Fibroblast of peridontal ligament (primary cell): ENCODE measurements around the gene CCDC88C.

Experiments
- DNase-seq: peaks from one replicate; pipeline ENCODE4 v3.0.0-alpha.2; 2010; ENCODE audit errors: extremely low read depth

CCDC88C gene

DNA sequence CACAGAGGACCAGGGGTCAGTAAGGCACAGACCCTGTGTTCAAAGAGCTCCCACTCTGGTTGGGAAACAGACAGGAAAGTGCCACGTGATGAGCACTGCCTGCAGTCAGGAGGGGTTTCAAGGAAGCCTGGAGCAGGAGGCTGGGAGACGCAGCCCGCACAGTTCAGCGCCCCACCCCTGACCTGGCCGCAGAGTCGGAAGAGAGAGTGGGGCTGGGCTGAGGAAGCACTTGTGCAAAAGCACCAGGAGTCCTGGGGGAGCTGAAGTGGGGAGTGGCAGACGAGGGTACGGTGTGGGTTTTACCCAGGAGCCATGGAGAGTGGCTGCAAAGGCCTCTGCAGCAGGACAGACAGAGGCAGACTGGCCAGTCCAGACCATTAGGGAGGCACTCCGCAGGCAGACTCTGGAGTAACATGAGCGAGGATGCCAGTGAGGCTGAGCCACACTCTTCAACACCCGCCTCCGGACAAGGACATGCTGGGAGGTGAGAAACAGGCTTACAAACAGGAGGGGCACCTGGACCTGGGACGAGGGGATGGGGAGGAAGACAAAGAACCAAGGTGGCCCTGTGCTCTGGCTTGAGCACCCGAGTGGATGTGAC, 87.4 kb downstream of the CCDC88C start:
- no peak for DNase-seq

DNA sequence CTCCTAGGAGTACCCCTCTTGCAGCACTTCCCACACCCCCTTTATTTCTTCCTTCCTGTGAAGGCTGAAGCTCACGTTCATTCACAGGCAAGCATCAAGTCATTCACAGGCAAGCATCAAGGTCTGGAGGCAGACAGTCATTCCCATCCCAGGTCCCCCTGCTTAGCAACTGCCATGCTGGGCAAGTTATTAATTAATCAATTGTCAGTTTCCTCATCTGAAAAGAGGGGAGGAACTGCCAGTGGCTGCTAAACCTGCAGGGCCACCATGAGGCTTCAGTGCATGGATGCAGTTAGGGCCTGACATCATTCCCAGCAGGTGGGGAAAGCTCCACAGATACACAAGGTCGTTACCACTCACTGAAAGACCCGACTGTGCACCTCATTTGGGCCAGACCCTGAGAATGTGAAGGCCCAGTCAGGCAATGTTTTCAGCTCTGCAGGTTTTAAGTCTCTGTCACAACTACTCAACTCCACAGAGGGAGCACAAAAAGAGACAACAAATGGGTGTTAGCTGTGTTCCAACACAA, 88.1 kb downstream of the CCDC88C start:
- no peak for DNase-seq

- no peak for DNase-seq
These were observed 89.1 kb downstream of the CCDC88C start for GRCh38 chr14:91328313-91329050.

GRCh38 chr14:91327661-91328312, 89.8 kb downstream of the CCDC88C start:
- no peak for DNase-seq

- DNase-seq: no peak
These were observed 90.4 kb downstream of the CCDC88C start for GRCh38 chr14:91327250-91327595.

DNA sequence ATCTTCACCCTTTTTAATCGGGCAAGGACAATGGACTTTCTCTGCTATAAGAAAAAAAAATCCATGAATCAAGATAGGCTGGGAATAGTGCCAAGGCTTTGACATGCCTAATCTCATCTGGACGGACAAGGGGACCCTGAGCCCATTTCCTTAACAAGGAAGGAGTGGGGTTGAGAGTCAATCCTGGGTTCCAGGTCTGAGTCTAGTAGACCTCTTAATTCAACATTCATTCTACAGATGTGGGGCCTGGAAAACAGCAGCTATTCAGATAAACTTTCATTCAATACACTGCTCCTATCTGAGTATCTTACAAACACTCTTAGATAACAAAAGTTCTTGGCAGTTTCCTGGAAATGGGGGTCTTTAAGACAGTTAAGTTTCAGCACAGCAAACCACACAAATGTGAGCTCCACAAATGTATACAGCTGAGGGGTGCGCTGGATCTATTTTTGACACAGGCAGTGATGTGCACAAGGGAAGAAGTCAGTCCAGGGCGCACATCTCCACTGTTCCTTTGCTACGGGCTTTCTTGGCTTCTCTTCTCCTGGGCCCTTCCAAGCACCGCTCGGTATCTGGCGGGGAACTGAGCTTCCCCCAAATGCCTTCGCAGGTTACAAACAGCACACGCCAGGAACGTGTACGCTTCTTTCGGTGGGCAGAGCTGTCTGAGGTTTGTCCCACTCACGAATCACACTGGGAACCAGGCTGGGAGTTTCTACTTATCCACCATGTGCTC, 90.9 kb downstream of the CCDC88C start:
- no peak for DNase-seq

GRCh38 chr14:91324606-91325575, 92.7 kb downstream of the CCDC88C start:
- DNase-seq: no peak

DNA sequence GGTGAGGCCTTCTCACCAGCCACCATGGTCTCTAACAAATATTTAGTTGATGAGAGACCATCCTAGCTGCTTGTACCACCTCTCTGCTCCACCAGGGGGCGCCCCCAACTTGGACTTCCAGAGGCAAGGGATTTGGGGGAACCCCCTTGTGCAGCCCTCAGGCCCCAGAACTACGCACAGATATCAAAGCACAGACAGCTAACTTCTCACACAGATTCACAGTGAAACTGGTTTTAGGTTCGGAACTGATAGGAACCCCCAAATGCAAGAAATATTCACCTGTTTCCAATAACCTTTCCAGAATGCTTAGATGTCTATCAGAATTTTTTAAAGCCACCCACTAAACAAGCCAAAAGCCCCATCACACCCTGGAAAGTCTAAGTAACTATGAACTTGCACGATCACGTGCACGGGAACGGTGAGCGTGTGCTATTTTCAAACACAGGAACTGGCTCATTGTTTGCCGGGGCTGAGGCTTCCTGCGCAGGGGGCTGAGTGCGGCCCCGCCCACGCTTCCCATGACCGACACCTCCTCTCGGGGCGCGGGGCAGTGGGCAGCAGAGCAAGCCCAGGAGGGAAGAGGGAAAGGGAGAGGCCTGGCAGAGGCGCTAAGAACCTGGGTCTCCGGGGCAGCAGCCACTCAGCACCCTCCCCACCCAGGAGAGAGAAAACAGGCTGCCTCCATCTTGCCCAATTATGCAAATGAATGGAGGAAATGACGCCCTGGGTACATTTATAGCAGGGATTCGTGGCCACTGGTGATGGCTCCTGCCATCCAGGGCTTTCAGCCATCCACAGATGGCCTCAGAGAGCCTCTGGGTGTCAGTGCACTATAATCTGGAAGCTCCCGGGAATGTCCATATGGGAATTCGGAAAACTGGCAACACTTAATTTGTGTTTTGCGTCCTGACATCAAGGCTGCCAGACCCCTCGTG, 93.7 kb downstream of the CCDC88C start:
- peak; percentile 75 for DNase-seq

DNA sequence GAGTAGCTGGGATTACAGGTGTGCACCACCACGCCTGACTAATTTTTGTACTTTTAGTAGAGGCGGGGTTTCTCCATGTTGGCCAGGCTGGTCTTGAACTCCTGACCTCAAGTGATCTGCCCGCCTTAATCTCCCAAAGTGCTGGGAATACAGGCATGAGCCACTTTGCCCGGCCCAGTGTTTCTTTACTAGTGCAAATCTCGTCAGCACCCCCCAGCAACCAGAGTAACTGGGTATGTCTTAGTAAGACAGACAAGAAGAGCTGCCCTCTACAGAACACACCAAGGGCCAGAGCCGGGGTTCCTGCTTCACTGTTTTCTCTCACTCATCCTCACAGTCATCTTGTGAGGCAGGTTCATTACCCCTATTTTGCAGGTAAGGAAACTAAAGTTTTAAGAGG, 94.6 kb downstream of the CCDC88C start:
- no peak for DNase-seq

GRCh38 chr14:91322623-91323022, 95.0 kb downstream of the CCDC88C start:
- DNase-seq: no peak

DNA sequence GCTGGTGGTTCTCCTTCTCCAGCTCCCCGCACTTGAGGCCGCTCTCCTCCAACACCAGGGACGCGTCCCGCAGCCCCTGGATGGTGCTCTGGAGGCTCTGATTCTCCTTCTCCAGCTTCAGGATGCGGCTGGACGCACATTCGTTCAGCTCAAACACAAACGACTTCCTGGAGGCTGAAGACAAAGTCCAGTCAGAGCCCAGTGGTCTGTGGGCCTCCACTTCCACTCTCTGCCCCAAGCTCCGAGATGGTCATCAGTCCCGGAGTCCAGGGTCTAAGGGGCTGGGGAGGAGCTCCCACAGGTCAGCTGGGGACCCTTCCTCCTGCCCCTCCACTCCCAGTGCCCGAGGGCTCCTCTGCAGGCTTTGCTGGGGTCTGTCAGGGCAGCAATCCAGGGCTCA, 96.5 kb downstream of the CCDC88C start:
- DNase-seq: no peak

DNA sequence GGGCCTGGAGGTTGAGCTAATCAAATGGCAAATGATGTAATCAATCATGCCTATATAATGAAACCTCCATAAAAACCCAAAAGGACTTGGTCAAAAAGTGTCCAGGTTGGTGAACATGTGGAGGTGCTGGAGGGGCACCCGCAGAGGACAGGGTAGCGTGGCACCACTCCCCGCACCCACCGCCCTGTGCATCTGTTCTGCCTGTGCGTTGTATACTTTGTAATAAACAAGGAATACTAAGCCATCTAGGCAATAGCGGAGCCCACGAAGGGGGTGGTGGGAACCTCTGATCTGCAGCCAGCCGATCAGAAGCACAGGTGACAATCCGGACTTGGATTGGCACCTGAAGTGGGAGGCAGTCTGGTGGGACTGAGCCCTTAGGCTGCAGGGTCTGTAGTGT, 97.4 kb downstream of the CCDC88C start:
- no peak for DNase-seq

- DNase-seq: no peak
These were observed 98.7 kb downstream of the CCDC88C start for GRCh38 chr14:91318911-91319310.

GRCh38 chr14:91317381-91318308, 100.0 kb downstream of the CCDC88C start:
- DNase-seq: no peak

- no peak for DNase-seq
These were observed 100.9 kb downstream of the CCDC88C start for GRCh38 chr14:91316761-91317160.

- no peak for DNase-seq
These were observed 101.8 kb downstream of the CCDC88C start for GRCh38 chr14:91315844-91316267.

- no peak for DNase-seq
These were observed 103.8 kb downstream of the CCDC88C start for GRCh38 chr14:91313852-91314251.

DNA sequence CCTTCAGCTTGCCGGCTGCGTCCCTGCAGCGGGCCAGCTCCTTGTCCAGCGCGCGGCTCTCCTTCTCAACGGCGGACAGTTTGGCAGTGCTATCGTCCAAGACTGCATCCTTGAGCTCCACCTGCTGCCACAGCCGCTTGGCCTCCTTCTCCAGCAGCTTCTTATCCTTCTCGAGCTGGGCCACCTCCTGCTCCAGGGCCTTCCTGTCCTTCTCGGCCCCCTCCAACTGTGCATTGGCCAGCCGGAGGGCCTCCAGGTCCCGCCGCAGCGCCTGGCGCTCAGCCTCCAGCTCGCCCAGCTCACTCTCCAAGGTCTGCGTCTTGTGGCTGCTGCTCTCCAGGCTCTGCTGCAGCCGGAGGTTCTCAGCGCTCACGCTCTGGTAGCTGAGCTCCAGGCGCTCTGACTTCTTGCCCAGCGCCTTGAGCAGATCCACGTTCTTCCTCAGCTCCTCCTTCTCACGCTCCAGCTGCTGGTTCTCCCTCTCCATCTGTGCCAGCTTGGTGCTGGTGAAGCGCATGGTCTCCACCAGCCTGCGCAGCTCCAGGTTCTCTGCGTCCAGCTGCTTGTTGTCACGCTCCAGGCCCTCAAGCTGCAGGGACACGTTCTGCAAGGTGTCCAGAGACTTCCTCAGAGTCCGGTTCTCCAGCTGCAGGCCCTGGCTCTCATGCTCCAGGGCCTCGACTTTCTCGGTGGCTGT, 104.3 kb downstream of the CCDC88C start:
- no peak for DNase-seq
